ENCODE measurements around the gene MATN1. TPM values are rescaled to one million over a fixed set of nuclear protein-coding genes. Genes with fewer than 3 reads are reported as not detected.

MATN1 gene
- total and polyA plus RNA-seq, 2 experiments from 2014 or later = 0.32 TPM; not detected in 1

DNA sequence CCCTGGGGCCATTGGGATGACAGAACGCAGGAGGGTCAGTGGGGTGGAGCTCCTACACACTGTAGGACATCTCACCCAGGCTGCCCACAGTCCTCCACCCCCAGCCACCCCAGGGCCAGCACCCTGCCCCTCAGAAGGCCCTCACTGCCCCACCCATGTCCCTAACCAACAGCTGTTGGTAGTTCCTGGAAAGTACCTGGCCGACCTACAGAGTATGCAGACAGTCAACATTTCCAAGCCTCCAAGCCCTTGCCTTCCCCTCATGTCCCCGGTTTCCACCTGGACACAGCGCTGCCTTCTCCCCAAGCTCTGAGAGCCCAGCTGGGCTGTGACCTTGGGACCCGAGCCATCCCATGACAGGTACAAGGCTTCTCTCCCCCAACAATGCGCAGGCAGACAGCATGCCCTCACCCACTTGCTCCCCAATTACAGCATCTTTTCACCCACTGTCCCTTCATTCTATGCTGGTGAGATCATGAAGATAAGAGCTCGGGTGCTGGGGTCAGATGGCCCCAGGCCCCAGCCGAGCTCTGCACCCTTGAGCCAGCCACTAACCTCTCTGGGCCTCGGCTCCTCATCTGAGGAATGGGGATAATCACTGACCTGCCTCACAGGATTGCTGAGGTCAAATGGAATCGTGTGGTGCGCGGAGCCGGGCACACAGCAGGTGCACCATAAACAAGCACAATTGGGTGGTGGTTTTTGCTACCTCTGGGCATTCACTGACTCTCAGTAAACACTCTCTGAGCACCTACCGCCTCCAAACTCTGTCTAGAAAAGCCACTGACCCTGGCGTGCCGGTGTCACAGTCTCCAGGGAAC lies 23.0 kb upstream of the MATN1 start:
- no peak overlapping the region for H2AFZ ChIP-seq
- no peaks in the 10 kb centered on the region for H3K79me2 ChIP-seq (ENCODE audit: insufficient read depth)
- no peak overlapping the region for H3K4me2 ChIP-seq (ENCODE audit: unreplicated experiment)
- H3K4me1 ChIP-seq (ENCODE audit: insufficient read depth) = no peaks in the 10 kb centered on the region; the same call in 1 of the 2 replicates
- DNase-seq = no peak
- no peaks in the 10 kb centered on the region for H3K36me3 ChIP-seq (ENCODE audit: low read depth)
- TF ChIP-seq EZH2 (IDR thresholded peaks at IDR 0.05; ENCODE audit: insufficient read depth, poor library complexity, severe bottlenecking) = no peak
- TF ChIP-seq EZH2phosphoT487 (IDR thresholded peaks at IDR 0.05; ENCODE audit: insufficient read depth, low read depth) = no peak
- no peak overlapping the region for H3K27ac ChIP-seq
- no peaks in the 10 kb centered on the region for H3K9me3 ChIP-seq (ENCODE audit: low read depth)
- no peaks in the 10 kb centered on the region for H3F3A ChIP-seq (ENCODE audit: insufficient read depth)
- 77 to 78% methylated on average over 16 of the region's 16 CpGs for WGBS, 2 experiments (ENCODE audit: low coverage in 1 of 2, low lambda C conversion rate in 2 of 2, missing lambda C conversion rate in 2 of 2)
- H3K4me3 ChIP-seq = no peak overlapping the region
- H4K20me1 ChIP-seq (ENCODE audit: insufficient read depth) = no peaks in the 10 kb centered on the region
- no peaks in the 10 kb centered on the region for H3K27me3 ChIP-seq (replicated peaks; ENCODE audit: insufficient read depth)
- no peak overlapping the region for H3K9ac ChIP-seq
- in situ Hi-C loops (cut with MboI) = no loop called here
- H3K9me2 ChIP-seq (ENCODE audit: insufficient read depth) = no peaks in the 10 kb centered on the region

DNA sequence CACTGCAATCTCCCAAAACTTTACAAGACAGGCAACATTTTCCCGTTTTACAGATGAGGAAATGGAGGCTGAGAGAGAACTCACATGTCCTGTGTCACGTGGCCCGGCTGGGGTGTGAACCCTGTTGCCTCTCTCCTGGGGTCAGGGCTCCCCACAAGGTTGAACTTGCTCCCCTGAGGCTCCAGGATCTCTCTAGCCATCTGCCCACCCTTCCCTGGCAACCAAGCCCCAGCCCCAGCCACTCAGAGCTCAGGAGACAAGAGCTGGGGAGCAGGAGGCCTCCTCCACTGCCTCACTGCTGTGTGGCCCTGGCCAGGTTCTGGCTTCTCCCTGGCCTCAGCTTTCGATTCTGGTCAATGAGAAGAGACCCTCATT lies 22.4 kb upstream of the MATN1 start:
- no peak overlapping the region for H3K27ac ChIP-seq
- no peak overlapping the region for H2AFZ ChIP-seq
- H3K4me3 ChIP-seq = no peak overlapping the region
- no peaks in the 10 kb centered on the region; the same call in 1 of the 2 replicates for H3K27me3 ChIP-seq (replicated peaks; ENCODE audit: insufficient read depth)
- WGBS, 2 experiments (ENCODE audit: low coverage in 1 of 2, low lambda C conversion rate in 2 of 2, missing lambda C conversion rate in 2 of 2) = 40 to 54% methylated on average over 4 of the region's 4 CpGs
- no peaks in the 10 kb centered on the region for H4K20me1 ChIP-seq (ENCODE audit: insufficient read depth)
- H3K9ac ChIP-seq = no peak overlapping the region
- DNase-seq = no peak
- H3K36me3 ChIP-seq (ENCODE audit: low read depth) = no peaks in the 10 kb centered on the region
- in situ Hi-C loops (cut with MboI) = no loop called here
- no peaks in the 10 kb centered on the region for H3K9me3 ChIP-seq (ENCODE audit: low read depth)
- H3K4me2 ChIP-seq (ENCODE audit: unreplicated experiment) = no peak overlapping the region
- H3K4me1 ChIP-seq (ENCODE audit: insufficient read depth) = no peaks in the 10 kb centered on the region; the same call in 1 of the 2 replicates
- TF ChIP-seq EZH2phosphoT487 (IDR thresholded peaks at IDR 0.05; ENCODE audit: insufficient read depth, low read depth) = no peak
- no peak for TF ChIP-seq EZH2 (IDR thresholded peaks at IDR 0.05; ENCODE audit: insufficient read depth, poor library complexity, severe bottlenecking)
- H3K79me2 ChIP-seq (ENCODE audit: insufficient read depth) = no peaks in the 10 kb centered on the region
- H3F3A ChIP-seq (ENCODE audit: insufficient read depth) = no peaks in the 10 kb centered on the region
- no peaks in the 10 kb centered on the region for H3K9me2 ChIP-seq (ENCODE audit: insufficient read depth)

DNA sequence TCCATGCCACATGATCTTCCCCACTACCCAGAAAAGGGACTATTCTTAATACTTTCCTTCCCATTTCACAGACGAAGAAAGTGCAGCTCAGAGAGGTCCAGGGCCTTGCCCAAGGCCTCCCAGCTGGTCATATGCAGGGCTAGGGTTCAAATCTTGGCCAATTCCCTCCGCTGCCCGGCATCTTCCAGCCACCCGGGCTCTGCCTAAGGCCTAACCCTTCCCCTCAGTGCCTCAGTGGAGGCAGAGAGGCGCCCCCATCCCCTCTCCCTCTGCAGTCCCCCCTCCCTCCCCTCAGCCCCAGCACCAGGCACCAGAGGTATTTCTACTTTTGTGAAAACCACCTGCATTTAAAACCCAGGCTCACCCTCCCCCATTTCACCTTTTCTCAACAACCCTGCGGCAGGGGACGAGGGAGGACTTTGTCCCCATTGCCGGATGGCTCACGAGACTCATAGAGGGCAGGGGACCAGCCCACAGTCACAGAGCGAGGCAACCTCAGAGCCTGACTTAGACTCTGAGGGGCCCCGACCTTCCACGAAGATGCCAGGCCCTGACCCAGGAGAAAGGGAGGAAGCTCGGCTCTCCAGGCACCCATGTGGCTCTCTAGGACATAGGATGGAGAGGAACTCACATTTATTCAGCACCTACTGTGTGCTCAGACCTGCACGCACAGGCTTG lies 21.9 kb upstream of the MATN1 start:
- no peaks in the 10 kb centered on the region for H3K36me3 ChIP-seq (ENCODE audit: low read depth)
- no peak overlapping the region for H3K4me3 ChIP-seq
- H3K9me3 ChIP-seq (ENCODE audit: low read depth) = no peaks in the 10 kb centered on the region
- no peaks in the 10 kb centered on the region; the same call in 1 of the 2 replicates for H3K4me1 ChIP-seq (ENCODE audit: insufficient read depth)
- no peaks in the 10 kb centered on the region for H3F3A ChIP-seq (ENCODE audit: insufficient read depth)
- H3K27me3 ChIP-seq (replicated peaks; ENCODE audit: insufficient read depth) = no peaks in the 10 kb centered on the region; the same call in 1 of the 2 replicates
- no peaks in the 10 kb centered on the region for H3K9me2 ChIP-seq (ENCODE audit: insufficient read depth)
- H3K4me2 ChIP-seq (ENCODE audit: unreplicated experiment) = no peak overlapping the region
- no peak overlapping the region for H3K9ac ChIP-seq
- no peaks in the 10 kb centered on the region for H3K79me2 ChIP-seq (ENCODE audit: insufficient read depth)
- no peak overlapping the region for H3K27ac ChIP-seq
- H4K20me1 ChIP-seq (ENCODE audit: insufficient read depth) = no peaks in the 10 kb centered on the region
- 79 to 84% methylated on average over 12 to 14 of the region's 14 CpGs for WGBS, 2 experiments (ENCODE audit: low coverage in 1 of 2, low lambda C conversion rate in 2 of 2, missing lambda C conversion rate in 2 of 2)
- H2AFZ ChIP-seq = no peak overlapping the region
- TF ChIP-seq EZH2phosphoT487 (IDR thresholded peaks at IDR 0.05; ENCODE audit: insufficient read depth, low read depth) (no peak), EZH2 (IDR thresholded peaks at IDR 0.05; ENCODE audit: insufficient read depth, poor library complexity, severe bottlenecking) (no peak)
- in situ Hi-C loops (cut with MboI) = no loop called here
- no peak for DNase-seq

DNA sequence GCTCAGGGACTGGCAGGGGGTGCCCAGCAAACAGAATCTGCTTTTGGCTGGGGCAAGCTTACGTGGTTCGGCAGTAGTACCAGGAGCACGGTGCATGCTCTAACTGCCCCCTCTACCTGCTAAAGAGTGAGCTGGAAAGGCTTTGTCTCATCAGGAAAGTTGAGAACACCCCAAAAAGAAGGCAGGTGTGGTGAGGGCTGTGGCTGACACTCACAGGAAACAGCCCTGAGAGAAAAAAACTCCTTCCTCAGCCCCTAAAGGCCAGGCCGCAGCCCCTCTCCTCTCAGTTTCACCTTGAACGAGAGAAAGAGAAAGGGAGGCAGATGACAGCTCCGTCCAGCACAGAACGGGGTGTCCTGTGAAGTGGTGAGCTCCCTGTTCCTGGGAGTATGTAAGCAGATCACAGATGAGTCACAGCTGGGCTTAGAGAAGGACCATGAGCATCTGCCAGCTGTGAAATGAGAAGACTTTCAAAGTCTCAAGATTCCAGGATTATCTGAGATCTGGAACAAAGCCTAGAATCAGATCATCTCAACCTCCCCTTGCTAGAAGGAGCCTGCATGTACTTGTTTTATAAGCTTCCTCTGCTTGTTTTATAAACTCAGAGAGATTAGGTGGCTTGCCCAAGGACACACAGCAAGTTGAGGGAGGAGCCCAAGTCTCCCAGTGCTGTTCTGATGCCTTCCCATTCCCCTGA lies 20.8 kb upstream of the MATN1 start:
- H3K27me3 ChIP-seq (replicated peaks; ENCODE audit: insufficient read depth) = no peaks in the 10 kb centered on the region; the same call in 1 of the 2 replicates
- in situ Hi-C loops (cut with MboI) = no loop called here
- no peaks in the 10 kb centered on the region; the same call in 1 of the 2 replicates for H3K4me1 ChIP-seq (ENCODE audit: insufficient read depth)

More for the DNA sequence above, 20.8 kb upstream of the MATN1 start:
- DNase-seq = peak; percentile 23
- Histone ChIP-seq H2AFZ (no peak overlapping the region), H4K20me1 (ENCODE audit: insufficient read depth) (no peaks in the 10 kb centered on the region), H3K9me3 (ENCODE audit: low read depth) (no peaks in the 10 kb centered on the region), H3K36me3 (ENCODE audit: low read depth) (no peaks in the 10 kb centered on the region), H3K9ac (no peak overlapping the region), H3F3A (ENCODE audit: insufficient read depth) (no peaks in the 10 kb centered on the region), H3K9me2 (ENCODE audit: insufficient read depth) (no peaks in the 10 kb centered on the region), H3K79me2 (ENCODE audit: insufficient read depth) (no peaks in the 10 kb centered on the region), H3K4me3 (no peak overlapping the region), H3K27ac (no peak overlapping the region), H3K4me2 (ENCODE audit: unreplicated experiment) (no peak overlapping the region)
- 58 to 61% methylated on average over 7 of the region's 7 CpGs for WGBS, 2 experiments (ENCODE audit: low coverage in 1 of 2, low lambda C conversion rate in 2 of 2, missing lambda C conversion rate in 2 of 2)
- TF ChIP-seq EZH2phosphoT487 (IDR thresholded peaks at IDR 0.05; ENCODE audit: insufficient read depth, low read depth) (no peak), EZH2 (IDR thresholded peaks at IDR 0.05; ENCODE audit: insufficient read depth, poor library complexity, severe bottlenecking) (no peak)
